ENCODE data around the gene SLC17A6.

- TF ChIP-seq CTCF (IDR thresholded peaks at IDR 0.05) (no peak), ZFX (IDR thresholded peaks at IDR 0.05; ENCODE audit: borderline replicate concordance) (no peak)
These were observed 33.0 kb downstream of the SLC17A6 start for GRCh38 chr11:22371160-22371559.

Measured in 22Rv1 (cell line).